NCI-H460 (cell line): ENCODE measurements around the gene HS6ST2. TPM values are rescaled to one million over a fixed set of nuclear protein-coding genes. Genes with fewer than 3 reads are reported as not detected.
"Not testable (repeated sequence)": the region's sequence is repeated elsewhere in the genome, so short reads cannot be mapped to it uniquely, and the experiment has no call there.

ENCODE experiments used
- DNase-seq: peaks from one replicate; pipeline ENCODE4 v3.0.0-alpha.2; 2016; ENCODE audit warnings: low read depth; ENCODE audit errors: extremely low read depth
- polyA plus RNA-seq: library from polyadenylated mRNA; depleted of rRNA; stranded (reverse); fragments of >200 nt; gene quantifications from 2 replicates; pipeline ENCODE4 v1.2.3, GENCODE V29; 2014; cell fraction: nucleus; rRNA removed
- total RNA-seq: library from RNA; depleted of rRNA; stranded (reverse); fragments of >200 nt; shearing (Covaris generic); gene quantifications from 2 replicates; pipeline ENCODE4 v1.2.3, GENCODE V29; 2014; rRNA removed

HS6ST2 gene
- 37.8 and 39.1 TPM in 2 replicates for total RNA-seq
- polyA plus RNA-seq = 31.4 and 48.8 TPM in 2 replicates

GRCh38 chrX:132958091-132958703 lies at the start of gene HS6ST2:
Gene HS6ST2 (minus strand): TSS chrX:132958629.
- no peak for DNase-seq

- no peak for DNase-seq
Observed at GRCh38 chrX:133007458-133007857, 49.0 kb upstream of the HS6ST2 start.

GRCh38 chrX:133005616-133006015 lies 47.2 kb upstream of the HS6ST2 start:
- DNase-seq = no peak

- DNase-seq = no peak
Observed at GRCh38 chrX:133005042-133005441, 46.6 kb upstream of the HS6ST2 start.

- DNase-seq = no peak
Observed at GRCh38 chrX:132999209-132999608, 40.8 kb upstream of the HS6ST2 start.

GRCh38 chrX:132990835-132991234 lies 32.4 kb upstream of the HS6ST2 start:
- DNase-seq = no peak

- no peak for DNase-seq
Observed at GRCh38 chrX:132986556-132986955, 28.1 kb upstream of the HS6ST2 start.

- DNase-seq = no peak
Observed at GRCh38 chrX:132984058-132984650, 25.7 kb upstream of the HS6ST2 start.

GRCh38 chrX:132983496-132983895 lies 25.1 kb upstream of the HS6ST2 start:
- no peak for DNase-seq

- not testable (repeated sequence) for DNase-seq
Observed at GRCh38 chrX:132980035-132980434, 21.6 kb upstream of the HS6ST2 start.

- no peak for DNase-seq
Observed at GRCh38 chrX:132968296-132968949, 10.0 kb upstream of the HS6ST2 start.

GRCh38 chrX:132967049-132967448 lies 8.6 kb upstream of the HS6ST2 start:
- no peak for DNase-seq

- no peak for DNase-seq
Observed at GRCh38 chrX:132965461-132965860, 7.0 kb upstream of the HS6ST2 start.

- DNase-seq = no peak
Observed at GRCh38 chrX:132961511-132961910, 3.1 kb upstream of the HS6ST2 start.

- no peak for DNase-seq
Observed at GRCh38 chrX:132957211-132958090, 978 bp downstream of the HS6ST2 start.

- DNase-seq = no peak
Observed at GRCh38 chrX:132956421-132957210, 1.8 kb downstream of the HS6ST2 start.

- no peak for DNase-seq
Observed at GRCh38 chrX:132955690-132956089, 2.7 kb downstream of the HS6ST2 start.

GRCh38 chrX:132954323-132954722 lies 4.1 kb downstream of the HS6ST2 start:
- DNase-seq = no peak

GRCh38 chrX:132953354-132953753 lies 5.1 kb downstream of the HS6ST2 start:
- DNase-seq = no peak

- DNase-seq = no peak
Observed at GRCh38 chrX:132948648-132949260, 9.7 kb downstream of the HS6ST2 start.
